ENCODE measurements around the gene DCP2. TPM values are rescaled to one million over a fixed set of nuclear protein-coding genes. Genes with fewer than 3 reads are reported as not detected.

The DCP2 gene
- total RNA-seq, 4 donors from 2014 or later: 11.3 to 45.5 (median 23.0) TPM

GRCh38 chr5:113065626-113066025 lies 89.0 kb downstream of the DCP2 start:
- no peak for DNase-seq (ENCODE audit: low spot score in 2 of 2)
- H3K36me3 ChIP-seq: peaks cover 63% of the 10 kb centered on the region
- 75% methylated on average over 1 of the region's 2 CpGs for WGBS
- TF ChIP-seq POLR2A (IDR thresholded peaks at IDR 0.05) (no peak), CTCF (IDR thresholded peaks at IDR 0.05) (no peak), EP300 (IDR thresholded peaks at IDR 0.05) (no peak), POLR2AphosphoS5 (IDR thresholded peaks at IDR 0.05) (no peak)
- H3K4me3 ChIP-seq: no peak overlapping the region
- H3K27ac ChIP-seq: no peak overlapping the region
- H3K9me3 ChIP-seq: no peaks in the 10 kb centered on the region
- H3K27me3 ChIP-seq: no peaks in the 10 kb centered on the region
- H3K4me1 ChIP-seq: no peaks in the 10 kb centered on the region

DNA sequence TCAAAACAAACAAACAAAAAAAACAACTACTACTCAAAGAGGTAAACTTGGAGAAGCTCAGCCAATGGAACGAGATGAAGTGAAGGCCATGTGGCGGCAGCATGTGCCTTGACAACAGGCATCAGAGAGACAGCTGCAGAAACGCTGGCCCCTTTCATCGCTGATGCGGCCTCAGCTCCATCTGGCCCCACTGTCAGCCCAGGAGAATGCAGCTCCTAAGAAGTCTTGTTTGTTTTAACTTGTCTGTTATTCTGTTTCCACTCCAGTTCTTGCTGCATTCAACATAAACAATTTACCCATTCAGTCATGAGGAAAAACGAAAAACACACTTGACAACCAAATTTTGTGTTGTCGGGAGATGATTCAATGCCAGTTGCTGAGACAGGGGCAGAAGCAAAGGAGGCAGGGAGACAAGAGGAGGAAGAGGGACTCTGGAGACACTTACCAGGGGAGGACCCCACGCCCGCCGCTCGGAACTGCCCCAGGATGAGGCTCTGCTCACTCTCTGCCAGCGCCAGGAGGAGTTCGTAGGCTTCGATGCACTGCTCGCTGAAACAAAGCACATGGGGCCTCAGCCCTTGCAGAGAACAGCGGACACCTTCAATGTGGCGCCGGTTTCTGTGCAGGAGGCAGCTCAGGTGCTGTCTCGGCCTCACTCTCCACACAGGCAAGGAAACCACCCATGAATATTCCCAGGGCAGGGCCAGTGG lies 91.2 kb downstream of the DCP2 start:
- peaks cover 50% of the 10 kb centered on the region for H3K36me3 ChIP-seq
- no peaks in the 10 kb centered on the region for H3K27me3 ChIP-seq
- no peak for DNase-seq (ENCODE audit: low spot score in 2 of 2)
- no peak overlapping the region for H3K4me3 ChIP-seq
- H3K4me1 ChIP-seq: no peaks in the 10 kb centered on the region
- H3K9me3 ChIP-seq: no peaks in the 10 kb centered on the region
- TF ChIP-seq CTCF (IDR thresholded peaks at IDR 0.05) (no peak), EP300 (IDR thresholded peaks at IDR 0.05) (no peak), POLR2AphosphoS5 (IDR thresholded peaks at IDR 0.05) (no peak)
- no peak overlapping the region for H3K27ac ChIP-seq
- WGBS: 88% methylated on average over 19 of the region's 19 CpGs

DNA sequence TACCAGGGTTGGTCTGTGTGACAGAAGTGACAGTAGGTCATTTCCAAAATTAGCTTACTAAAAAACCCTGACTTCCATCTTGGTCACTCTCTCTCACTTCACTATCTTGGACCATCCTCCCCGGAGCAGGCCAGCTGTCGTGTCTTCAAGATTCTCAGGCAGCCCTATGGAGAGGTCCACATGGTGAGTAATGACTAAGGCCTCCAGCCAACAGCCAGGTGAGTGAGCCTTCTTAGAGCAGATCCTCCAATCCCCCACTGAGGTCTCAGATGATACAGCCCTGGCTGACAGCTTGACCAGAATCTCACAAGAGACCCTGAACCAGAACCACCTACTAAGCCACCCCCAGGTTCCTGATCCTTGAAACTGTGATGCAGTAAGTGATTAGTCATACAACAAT lies 92.0 kb downstream of the DCP2 start:
- no peaks in the 10 kb centered on the region for H3K9me3 ChIP-seq
- 87% methylated on average over 2 of the region's 2 CpGs for WGBS
- H3K36me3 ChIP-seq: peaks cover 43% of the 10 kb centered on the region
- no peak for DNase-seq (ENCODE audit: low spot score in 2 of 2)
- no peaks in the 10 kb centered on the region for H3K27me3 ChIP-seq
- H3K4me3 ChIP-seq: no peak overlapping the region
- H3K4me1 ChIP-seq: no peaks in the 10 kb centered on the region
- no peak for TF ChIP-seq EP300 (IDR thresholded peaks at IDR 0.05)
- TF ChIP-seq POLR2A (IDR thresholded peaks at IDR 0.05): no peak
- no peak for TF ChIP-seq POLR2AphosphoS5 (IDR thresholded peaks at IDR 0.05)
- no peak for TF ChIP-seq CTCF (IDR thresholded peaks at IDR 0.05)
- H3K27ac ChIP-seq: no peak overlapping the region

Other genes with a start within 250 kb of the DCP2 start
- gene APC, start 238.9 kb upstream of the DCP2 start, total RNA-seq: 10 to 100 TPM; 40.8 to 76.4 (median 53.9) TPM
- gene SRP19, start 115.5 kb upstream of the DCP2 start, total RNA-seq: 10 to 100 TPM; 26.2 to 48.6 (median 32.9) TPM
- 10 to 100 TPM; 65.7 to 91.6 (median 79.0) TPM for gene REEP5, start 54.6 kb upstream of the DCP2 start, total RNA-seq

Measured in suprapubic skin (tissue), 4 donors.